ENCODE measurements around the gene PDE6B.

The PDE6B gene

GRCh38 chr4:600850-601515, 24.4 kb upstream of the PDE6B start:
- no peak overlapping the region for H3K9ac ChIP-seq (ENCODE audit: low read depth in 1 of 2, low read length in 2 of 2)
- H3K4me1 ChIP-seq (ENCODE audit: control insufficient read depth in 1 of 2, insufficient read depth in 2 of 2, low read length in 2 of 2), result peaks cover 0 to 6% of the 10 kb centered on the region in 2 donors
- H3K9me3 ChIP-seq (ENCODE audit: control insufficient read depth in 1 of 2, low read length in 2 of 2), result no peaks in the 10 kb centered on the region
- no peaks in the 10 kb centered on the region for H3K36me3 ChIP-seq (ENCODE audit: control insufficient read depth in 1 of 2, insufficient read depth in 2 of 2, low read length in 2 of 2)
- H3K27ac ChIP-seq (ENCODE audit: low read depth, low read length), result no peak overlapping the region
- no peak overlapping the region for H3K4me3 ChIP-seq (ENCODE audit: low read depth in 1 of 2, low read length in 2 of 2)
- no peaks in the 10 kb centered on the region for H3K27me3 ChIP-seq (ENCODE audit: control insufficient read depth in 1 of 2, insufficient read depth in 2 of 2, low read length in 2 of 2)

- H3K9me3 ChIP-seq (ENCODE audit: control insufficient read depth in 1 of 2, low read length in 2 of 2), result no peaks in the 10 kb centered on the region
- H3K9ac ChIP-seq (ENCODE audit: low read depth in 1 of 2, low read length in 2 of 2), result no peak overlapping the region
- H3K4me3 ChIP-seq (ENCODE audit: low read depth in 1 of 2, low read length in 2 of 2), result no peak overlapping the region
- no peaks in the 10 kb centered on the region for H3K36me3 ChIP-seq (ENCODE audit: control insufficient read depth in 1 of 2, insufficient read depth in 2 of 2, low read length in 2 of 2)
- no peaks in the 10 kb centered on the region for H3K27me3 ChIP-seq (ENCODE audit: control insufficient read depth in 1 of 2, insufficient read depth in 2 of 2, low read length in 2 of 2)
- peaks cover 0 to 6% of the 10 kb centered on the region in 2 donors for H3K4me1 ChIP-seq (ENCODE audit: control insufficient read depth in 1 of 2, insufficient read depth in 2 of 2, low read length in 2 of 2)
- H3K27ac ChIP-seq (ENCODE audit: low read depth, low read length), result no peak overlapping the region
Observed at GRCh38 chr4:601612-602558, 23.5 kb upstream of the PDE6B start.

GRCh38 chr4:602559-602942, 22.8 kb upstream of the PDE6B start:
- Histone ChIP-seq H3K9me3 (ENCODE audit: control insufficient read depth in 1 of 2, low read length in 2 of 2) (no peaks in the 10 kb centered on the region), H3K4me1 (ENCODE audit: control insufficient read depth in 1 of 2, insufficient read depth in 2 of 2, low read length in 2 of 2) (peaks cover 0 to 6% of the 10 kb centered on the region in 2 donors), H3K27me3 (ENCODE audit: control insufficient read depth in 1 of 2, insufficient read depth in 2 of 2, low read length in 2 of 2) (no peaks in the 10 kb centered on the region), H3K9ac (ENCODE audit: low read depth in 1 of 2, low read length in 2 of 2) (no peak overlapping the region), H3K4me3 (ENCODE audit: low read depth in 1 of 2, low read length in 2 of 2) (no peak overlapping the region), H3K27ac (ENCODE audit: low read depth, low read length) (no peak overlapping the region), H3K36me3 (ENCODE audit: control insufficient read depth in 1 of 2, insufficient read depth in 2 of 2, low read length in 2 of 2) (no peaks in the 10 kb centered on the region)

- Histone ChIP-seq H3K27me3 (ENCODE audit: control insufficient read depth in 1 of 2, insufficient read depth in 2 of 2, low read length in 2 of 2) (no peaks in the 10 kb centered on the region), H3K27ac (ENCODE audit: low read depth, low read length) (no peak overlapping the region), H3K4me1 (ENCODE audit: control insufficient read depth in 1 of 2, insufficient read depth in 2 of 2, low read length in 2 of 2) (peaks cover 0 to 6% of the 10 kb centered on the region in 2 donors), H3K9ac (ENCODE audit: low read depth in 1 of 2, low read length in 2 of 2) (no peak overlapping the region), H3K36me3 (ENCODE audit: control insufficient read depth in 1 of 2, insufficient read depth in 2 of 2, low read length in 2 of 2) (no peaks in the 10 kb centered on the region), H3K4me3 (ENCODE audit: low read depth in 1 of 2, low read length in 2 of 2) (no peak overlapping the region), H3K9me3 (ENCODE audit: control insufficient read depth in 1 of 2, low read length in 2 of 2) (no peaks in the 10 kb centered on the region)
Observed at GRCh38 chr4:604131-604530, 21.2 kb upstream of the PDE6B start.

GRCh38 chr4:605702-606425, 19.5 kb upstream of the PDE6B start:
- H3K27ac ChIP-seq (ENCODE audit: low read depth, low read length), result no peak overlapping the region
- H3K4me1 ChIP-seq (ENCODE audit: control insufficient read depth in 1 of 2, insufficient read depth in 2 of 2, low read length in 2 of 2), result peaks cover 6 to 10% of the 10 kb centered on the region in 2 donors
- H3K36me3 ChIP-seq (ENCODE audit: control insufficient read depth in 1 of 2, insufficient read depth in 2 of 2, low read length in 2 of 2), result no peaks in the 10 kb centered on the region
- no peak overlapping the region for H3K9ac ChIP-seq (ENCODE audit: low read depth in 1 of 2, low read length in 2 of 2)
- no peaks in the 10 kb centered on the region for H3K27me3 ChIP-seq (ENCODE audit: control insufficient read depth in 1 of 2, insufficient read depth in 2 of 2, low read length in 2 of 2)
- H3K9me3 ChIP-seq (ENCODE audit: control insufficient read depth in 1 of 2, low read length in 2 of 2), result no peaks in the 10 kb centered on the region
- no peak overlapping the region for H3K4me3 ChIP-seq (ENCODE audit: low read depth in 1 of 2, low read length in 2 of 2)

GRCh38 chr4:608236-608635, 17.1 kb upstream of the PDE6B start:
- Histone ChIP-seq H3K27me3 (ENCODE audit: control insufficient read depth in 1 of 2, insufficient read depth in 2 of 2, low read length in 2 of 2) (no peaks in the 10 kb centered on the region), H3K36me3 (ENCODE audit: control insufficient read depth in 1 of 2, insufficient read depth in 2 of 2, low read length in 2 of 2) (no peaks in the 10 kb centered on the region), H3K4me3 (ENCODE audit: low read depth in 1 of 2, low read length in 2 of 2) (no peak overlapping the region), H3K27ac (ENCODE audit: low read depth, low read length) (no peak overlapping the region), H3K9me3 (ENCODE audit: control insufficient read depth in 1 of 2, low read length in 2 of 2) (no peaks in the 10 kb centered on the region), H3K9ac (ENCODE audit: low read depth in 1 of 2, low read length in 2 of 2) (no peak overlapping the region), H3K4me1 (ENCODE audit: control insufficient read depth in 1 of 2, insufficient read depth in 2 of 2, low read length in 2 of 2) (peaks cover 6 to 15% of the 10 kb centered on the region in 2 donors)

GRCh38 chr4:609400-610050, 15.8 kb upstream of the PDE6B start:
- no peaks in the 10 kb centered on the region for H3K9me3 ChIP-seq (ENCODE audit: control insufficient read depth in 1 of 2, low read length in 2 of 2)
- no peaks in the 10 kb centered on the region for H3K27me3 ChIP-seq (ENCODE audit: control insufficient read depth in 1 of 2, insufficient read depth in 2 of 2, low read length in 2 of 2)

GRCh38 chr4:610411-611261, 14.7 kb upstream of the PDE6B start:
- H3K4me1 ChIP-seq (ENCODE audit: control insufficient read depth in 1 of 2, insufficient read depth in 2 of 2, low read length in 2 of 2), result peaks cover 6 to 15% of the 10 kb centered on the region in 2 donors
- no peaks in the 10 kb centered on the region for H3K9me3 ChIP-seq (ENCODE audit: control insufficient read depth in 1 of 2, low read length in 2 of 2)
- no peaks in the 10 kb centered on the region for H3K36me3 ChIP-seq (ENCODE audit: control insufficient read depth in 1 of 2, insufficient read depth in 2 of 2, low read length in 2 of 2)
- H3K27me3 ChIP-seq (ENCODE audit: control insufficient read depth in 1 of 2, insufficient read depth in 2 of 2, low read length in 2 of 2), result no peaks in the 10 kb centered on the region
- H3K4me3 ChIP-seq (ENCODE audit: low read depth in 1 of 2, low read length in 2 of 2), result no peak overlapping the region
- no peak overlapping the region for H3K27ac ChIP-seq (ENCODE audit: low read depth, low read length)
- H3K9ac ChIP-seq (ENCODE audit: low read depth in 1 of 2, low read length in 2 of 2), result no peak overlapping the region

More at GRCh38 chr4:609400-610050, 15.8 kb upstream of the PDE6B start:
- no peak overlapping the region for H3K4me3 ChIP-seq (ENCODE audit: low read depth in 1 of 2, low read length in 2 of 2)
- no peak overlapping the region for H3K27ac ChIP-seq (ENCODE audit: low read depth, low read length)
- no peaks in the 10 kb centered on the region for H3K36me3 ChIP-seq (ENCODE audit: control insufficient read depth in 1 of 2, insufficient read depth in 2 of 2, low read length in 2 of 2)
- H3K9ac ChIP-seq (ENCODE audit: low read depth in 1 of 2, low read length in 2 of 2), result no peak overlapping the region
- peaks cover 6 to 15% of the 10 kb centered on the region in 2 donors for H3K4me1 ChIP-seq (ENCODE audit: control insufficient read depth in 1 of 2, insufficient read depth in 2 of 2, low read length in 2 of 2)

- H3K4me3 ChIP-seq (ENCODE audit: low read depth in 1 of 2, low read length in 2 of 2), result no peak overlapping the region
- H3K27ac ChIP-seq (ENCODE audit: low read depth, low read length), result no peak overlapping the region
- peaks cover 6 to 15% of the 10 kb centered on the region in 2 donors for H3K4me1 ChIP-seq (ENCODE audit: control insufficient read depth in 1 of 2, insufficient read depth in 2 of 2, low read length in 2 of 2)
- H3K9me3 ChIP-seq (ENCODE audit: control insufficient read depth in 1 of 2, low read length in 2 of 2), result no peaks in the 10 kb centered on the region
- H3K36me3 ChIP-seq (ENCODE audit: control insufficient read depth in 1 of 2, insufficient read depth in 2 of 2, low read length in 2 of 2), result no peaks in the 10 kb centered on the region
- H3K9ac ChIP-seq (ENCODE audit: low read depth in 1 of 2, low read length in 2 of 2), result no peak overlapping the region
- no peaks in the 10 kb centered on the region for H3K27me3 ChIP-seq (ENCODE audit: control insufficient read depth in 1 of 2, insufficient read depth in 2 of 2, low read length in 2 of 2)
Observed at GRCh38 chr4:612052-612748, 13.2 kb upstream of the PDE6B start.

Data from duodenal mucosa (tissue), 2 donors.